OCI-LY3 (cell line): ENCODE data around the gene TIMP4.

Experiments
- CTCF ChIP-seq: fragments of 200-600, 300-600 bp; sonication (generic); IDR thresholded peaks from 2 replicates; pipeline ENCODE4 v1.5.1; 2014; ENCODE audit warnings: antibody characterized with exemption, low read length, low read depth
- EZH2phosphoT487 ChIP-seq: fragments of 200-600 bp; shearing (Covaris generic); IDR thresholded peaks from 2 replicates; pipeline ENCODE4 v1.6.1; 2018; ENCODE audit warnings: antibody characterized with exemption, mixed run types, low read depth

GRCh38 chr3:12142476-12142875, 16.2 kb downstream of the TIMP4 start:
- TF ChIP-seq CTCF (no peak), EZH2phosphoT487 (no peak)
